Gastrocnemius medialis (tissue), 4 donors: Measurements from ENCODE around the gene OR2T11.

Experiments used
- POLR2A ChIP-seq, 2 donors: fragments of 450-650 bp; IDR thresholded peaks; one replicate each; pipeline ENCODE4 v1.6.1; 2017; ENCODE audit warnings: antibody characterized with exemption in 2 of 2, mild to moderate bottlenecking in 2 of 2, moderate library complexity in 2 of 2
- TF ChIP-seq, protein P1 (sequence below), 5 experiments: fragments of 450-650 bp in 3 of 5; fragments of 200-600 bp in 2 of 5; sonication (generic) in 2 of 5; IDR thresholded peaks in 4 of 5; conservative IDR thresholded peaks in 1 of 5; 1 replicate in 4 of 5; 2 replicates in 1 of 5; pipeline ENCODE4 v1.5.1; 2016 to 2019; ENCODE audit warnings: antibody characterized with exemption in 5 of 5, mild to moderate bottlenecking in 3 of 5, moderate library complexity in 3 of 5

DNA sequence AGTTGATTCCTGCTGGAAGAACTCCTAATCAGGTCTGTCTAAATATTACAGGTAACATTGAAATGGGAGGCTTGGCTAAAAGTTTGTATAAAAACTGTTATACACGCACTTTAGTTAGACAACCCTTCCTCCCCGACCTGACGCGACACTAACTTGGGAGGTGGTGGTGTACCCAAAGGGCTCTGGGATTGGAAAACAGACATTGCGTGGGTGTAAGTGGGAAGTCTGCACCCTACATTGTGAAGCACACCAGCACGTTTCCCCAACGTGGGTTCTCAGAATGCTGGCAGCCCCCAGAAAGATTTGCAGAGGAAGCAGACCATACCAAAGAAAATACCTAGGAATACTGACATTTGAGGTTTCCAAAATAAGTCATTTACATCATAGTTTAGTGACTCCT lies 16.8 kb downstream of the OR2T11 start:
- TF ChIP-seq, protein P1, sequence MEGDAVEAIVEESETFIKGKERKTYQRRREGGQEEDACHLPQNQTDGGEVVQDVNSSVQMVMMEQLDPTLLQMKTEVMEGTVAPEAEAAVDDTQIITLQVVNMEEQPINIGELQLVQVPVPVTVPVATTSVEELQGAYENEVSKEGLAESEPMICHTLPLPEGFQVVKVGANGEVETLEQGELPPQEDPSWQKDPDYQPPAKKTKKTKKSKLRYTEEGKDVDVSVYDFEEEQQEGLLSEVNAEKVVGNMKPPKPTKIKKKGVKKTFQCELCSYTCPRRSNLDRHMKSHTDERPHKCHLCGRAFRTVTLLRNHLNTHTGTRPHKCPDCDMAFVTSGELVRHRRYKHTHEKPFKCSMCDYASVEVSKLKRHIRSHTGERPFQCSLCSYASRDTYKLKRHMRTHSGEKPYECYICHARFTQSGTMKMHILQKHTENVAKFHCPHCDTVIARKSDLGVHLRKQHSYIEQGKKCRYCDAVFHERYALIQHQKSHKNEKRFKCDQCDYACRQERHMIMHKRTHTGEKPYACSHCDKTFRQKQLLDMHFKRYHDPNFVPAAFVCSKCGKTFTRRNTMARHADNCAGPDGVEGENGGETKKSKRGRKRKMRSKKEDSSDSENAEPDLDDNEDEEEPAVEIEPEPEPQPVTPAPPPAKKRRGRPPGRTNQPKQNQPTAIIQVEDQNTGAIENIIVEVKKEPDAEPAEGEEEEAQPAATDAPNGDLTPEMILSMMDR (IDR thresholded peaks at IDR 0.05 in 4 of 5, conservative IDR thresholded peaks at IDR 0.05 in 1 of 5), result no peak
- TF ChIP-seq POLR2A (IDR thresholded peaks at IDR 0.05), result no peak
